Measurements from ENCODE around the gene CBX4. TPM values are rescaled to one million over a fixed set of nuclear protein-coding genes. Genes with fewer than 3 reads are reported as not detected.

The CBX4 gene
- 10 to 100 TPM; 23.5 to 35.9 TPM for total RNA-seq
- polyA plus RNA-seq (ENCODE audit: insufficient read depth, low read depth, low replicate concordance): 11.5 TPM
- long read RNA-seq, donor 1, transcript CBX4-201 (5 exons, 2,664 nt): major isoform, 7 of 7 reads
- long read RNA-seq, donor 1, partial matches to known transcripts: 0 of 7 reads
- long read RNA-seq, donor 1, other reads (novel, unspliced or antisense): 0 of 7 reads
- long read RNA-seq, donor 2, transcript CBX4-201 (5 exons, 2,664 nt): major isoform, 9 of 9 reads
- long read RNA-seq, donor 2, partial matches to known transcripts: 0 of 9 reads
- long read RNA-seq, donor 2, other reads (novel, unspliced or antisense): 0 of 9 reads

DNA sequence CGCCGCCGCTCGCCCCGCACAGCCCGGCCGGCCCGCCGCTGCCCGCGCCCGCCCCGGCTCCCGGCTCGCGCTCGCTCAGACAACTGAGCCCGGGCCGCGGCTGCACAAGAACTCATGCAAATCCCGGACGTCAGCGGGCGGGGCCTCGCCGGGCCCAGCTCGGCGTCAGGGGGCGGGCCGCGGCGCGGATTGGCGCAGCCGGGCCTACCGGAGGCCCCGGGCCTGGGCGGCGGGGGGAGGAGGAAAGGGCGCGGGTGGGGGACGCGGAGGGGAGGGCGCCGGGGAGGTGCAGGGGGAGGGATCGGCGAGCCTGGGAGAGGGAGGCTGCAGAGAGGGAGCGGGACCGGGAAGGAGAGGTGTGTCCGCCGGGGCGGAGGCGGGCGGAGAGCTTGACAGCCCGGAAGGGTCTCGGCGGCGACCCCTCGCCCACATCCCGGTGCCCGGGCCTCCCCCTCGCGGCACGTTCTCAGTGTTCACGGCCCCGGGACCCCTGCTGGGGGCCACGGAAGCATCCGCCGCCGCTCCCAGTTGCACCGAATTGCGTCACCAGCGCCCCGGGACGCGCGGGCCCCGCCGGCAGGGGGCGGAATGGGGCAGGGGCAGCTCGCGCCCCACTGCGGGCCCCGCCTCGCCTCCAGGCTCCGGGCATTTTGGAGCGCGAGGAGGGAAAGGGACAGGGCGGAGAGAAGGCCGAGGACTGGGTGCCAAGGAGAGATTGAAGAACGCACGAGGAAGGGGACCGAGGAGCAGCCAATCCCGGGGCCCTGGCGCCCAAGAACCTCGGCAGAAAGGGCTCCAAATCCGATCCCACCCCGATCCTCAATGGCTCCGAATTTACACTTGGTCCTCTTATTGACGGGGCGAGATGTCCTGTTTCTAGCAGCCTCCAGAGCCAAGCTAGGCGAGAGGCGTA lies at the start of gene CBX4:
TSS of gene CBX4 (minus strand) at position 85 of the 913 bp plus-strand sequence. CDS start 189 bp downstream, outside the sequence.
- TF ChIP-seq POLR2A (IDR thresholded peaks at IDR 0.05) (peak; percentile 60), CTCF (IDR thresholded peaks at IDR 0.05) (peak; percentile 38 to 71 (median 59))
- peak within 1 kb of the TSS; percentile 57 to 75 for H3K4me3 ChIP-seq
- peaks cover 33% of the 10 kb centered on the region for H3K4me1 ChIP-seq
- peak within 1 kb of the TSS; percentile 80 to 93 for H3K27ac ChIP-seq
- WGBS, 2 donors: 1 to 2% methylated on average over 52 to 70 of the region's 103 CpGs
- DNase-seq: peak; percentile 97
- intact Hi-C loops (cut with DNase I; ENCODE audit: low total_unique reads): loop anchor here (5.0 kb wide), 1 partner anchor 42 kb away; the partner anchor contains the start of gene CBX8
- H3K36me3 ChIP-seq (ENCODE audit: low read depth, missing control alignments): no peaks in the 10 kb centered on the region
- no peaks in the 10 kb centered on the region for H3K9me3 ChIP-seq
- H3K27me3 ChIP-seq: peaks cover 4% of the 10 kb centered on the region

- no peak overlapping the region for H3K4me3 ChIP-seq
- 92 to 94% methylated on average over 13 to 17 of the region's 17 CpGs for WGBS, 2 donors
- H3K27ac ChIP-seq: no peak overlapping the region
- H3K4me1 ChIP-seq: no peaks in the 10 kb centered on the region
- H3K36me3 ChIP-seq (ENCODE audit: low read depth, missing control alignments): no peaks in the 10 kb centered on the region
- intact Hi-C loops (cut with DNase I; ENCODE audit: low total_unique reads): no loop called here
- no peak for DNase-seq
- no peaks in the 10 kb centered on the region for H3K27me3 ChIP-seq
- TF ChIP-seq CTCF (IDR thresholded peaks at IDR 0.05): no peak
- TF ChIP-seq POLR2A (IDR thresholded peaks at IDR 0.05): no peak
- no peaks in the 10 kb centered on the region for H3K9me3 ChIP-seq
Observed at GRCh38 chr17:79888009-79888540, 48.8 kb upstream of the CBX4 start.

- Histone ChIP-seq H3K36me3 (ENCODE audit: low read depth, missing control alignments) (no peaks in the 10 kb centered on the region), H3K27ac (no peak overlapping the region), H3K4me3 (no peak overlapping the region), H3K27me3 (no peaks in the 10 kb centered on the region), H3K9me3 (no peaks in the 10 kb centered on the region), H3K4me1 (no peaks in the 10 kb centered on the region)
- DNase-seq: no peak
- WGBS, 2 donors: 92 to 95% methylated on average over 14 of the region's 14 CpGs
- TF ChIP-seq CTCF (IDR thresholded peaks at IDR 0.05) (no peak), POLR2A (IDR thresholded peaks at IDR 0.05) (no peak)
- intact Hi-C loops (cut with DNase I; ENCODE audit: low total_unique reads): no loop called here
Observed at GRCh38 chr17:79887451-79887991, 48.3 kb upstream of the CBX4 start.

DNA sequence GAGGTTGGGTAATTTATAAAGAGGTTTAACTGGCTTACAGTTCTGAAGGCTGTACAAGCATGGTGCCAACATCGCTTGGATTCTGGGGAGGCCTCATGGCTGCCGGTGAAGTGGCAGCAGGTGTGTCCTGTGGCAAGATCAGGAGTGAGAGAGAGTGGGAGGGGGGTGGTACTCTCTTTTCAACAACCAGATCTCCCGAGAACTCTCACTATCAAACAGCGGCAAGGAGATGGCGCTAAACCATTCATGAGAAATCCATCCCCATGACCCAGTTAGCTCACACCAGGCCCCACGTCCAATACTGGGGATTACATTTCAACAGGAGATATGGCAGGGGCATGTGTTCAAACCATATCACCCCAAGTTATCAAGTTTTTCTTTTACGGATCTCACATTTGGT lies 44.0 kb upstream of the CBX4 start:
- no peak for DNase-seq
- intact Hi-C loops (cut with DNase I; ENCODE audit: low total_unique reads): no loop called here
- H3K4me1 ChIP-seq: no peaks in the 10 kb centered on the region
- H3K9me3 ChIP-seq: no peaks in the 10 kb centered on the region
- WGBS, 2 donors: 88 to 89% methylated on average over 7 of the region's 7 CpGs
- no peaks in the 10 kb centered on the region for H3K27me3 ChIP-seq
- TF ChIP-seq POLR2A (IDR thresholded peaks at IDR 0.05): no peak
- TF ChIP-seq CTCF (IDR thresholded peaks at IDR 0.05): no peak
- no peak overlapping the region for H3K4me3 ChIP-seq
- no peak overlapping the region for H3K27ac ChIP-seq
- no peaks in the 10 kb centered on the region for H3K36me3 ChIP-seq (ENCODE audit: low read depth, missing control alignments)
